HT-29 (cell line): ENCODE measurements around the gene HLA-E. TPM values are rescaled to one million over a fixed set of nuclear protein-coding genes. Genes with fewer than 3 reads are reported as not detected.
"Not testable (repeated sequence)": the region's sequence is repeated elsewhere in the genome, so short reads cannot be mapped to it uniquely, and the experiment has no call there.

Experiments used
- DNase-seq: peaks from one replicate; pipeline ENCODE4 v3.0.0-alpha.2; 2015; ENCODE audit warnings: low spot score
- total RNA-seq: library from RNA; depleted of rRNA; stranded (reverse); fragments of >200 nt; shearing (Covaris generic); gene quantifications from 2 replicates; pipeline ENCODE4 v1.2.3, GENCODE V29; 2014

The HLA-E gene
- total RNA-seq, 1 experiment from 2014 or later: 117 TPM

GRCh38 chr6:30507849-30508827 is 18.8 kb downstream of the HLA-E start:
- DNase-seq: no peak

- DNase-seq: no peak
These were observed 19.8 kb downstream of the HLA-E start for GRCh38 chr6:30508890-30509736.

GRCh38 chr6:30510419-30511168 is 21.3 kb downstream of the HLA-E start:
- DNase-seq: no peak

- no peak for DNase-seq
These were observed 21.8 kb downstream of the HLA-E start for GRCh38 chr6:30511169-30511546.

GRCh38 chr6:30513451-30513850 is 24.1 kb downstream of the HLA-E start:
- DNase-seq: no peak

- no peak for DNase-seq
These were observed 25.8 kb downstream of the HLA-E start for GRCh38 chr6:30515106-30515505.

- DNase-seq: peak; percentile 94
These were observed 26.8 kb downstream of the HLA-E start for GRCh38 chr6:30515944-30516753.

GRCh38 chr6:30516754-30517076 is 27.4 kb downstream of the HLA-E start:
- DNase-seq: not testable (repeated sequence)

- DNase-seq: not testable (repeated sequence)
These were observed 28.6 kb downstream of the HLA-E start for GRCh38 chr6:30517767-30518504.

- not testable (repeated sequence) for DNase-seq
These were observed 29.3 kb downstream of the HLA-E start for GRCh38 chr6:30518505-30519145.

- no peak for DNase-seq
These were observed 31.2 kb downstream of the HLA-E start for GRCh38 chr6:30520522-30520921.

- DNase-seq: peak; percentile 73
These were observed 31.8 kb downstream of the HLA-E start for GRCh38 chr6:30521082-30521481.

- DNase-seq: not testable (repeated sequence)
These were observed 32.6 kb downstream of the HLA-E start for GRCh38 chr6:30521952-30522351.

- DNase-seq: not testable (repeated sequence)
These were observed 37.1 kb downstream of the HLA-E start for GRCh38 chr6:30526444-30526843.

- DNase-seq: not testable (repeated sequence)
These were observed 40.1 kb downstream of the HLA-E start for GRCh38 chr6:30529349-30529875.

- DNase-seq: no peak
These were observed 40.7 kb downstream of the HLA-E start for GRCh38 chr6:30530014-30530413.

GRCh38 chr6:30533460-30534294 is 44.4 kb downstream of the HLA-E start:
- DNase-seq: no peak

- no peak for DNase-seq
These were observed 48.6 kb downstream of the HLA-E start for GRCh38 chr6:30537931-30538330.
